Vagina (tissue), 2 donors: ENCODE data around the gene KLHDC4.

Experiments
- CTCF ChIP-seq, 3 experiments: fragments of 450-650 bp in 2 of 3; fragments of 200-600 bp in 1 of 3; sonication (generic) in 1 of 3; IDR thresholded peaks; one replicate each; pipeline ENCODE4 v1.5.1; 2017 to 2019; ENCODE audit warnings: antibody characterized with exemption in 3 of 3, mild to moderate bottlenecking in 2 of 3, moderate library complexity in 2 of 3
- POLR2A ChIP-seq, 2 donors: fragments of 450-650 bp; IDR thresholded peaks; one replicate each; pipeline ENCODE4 v1.6.1; 2017; ENCODE audit warnings: antibody characterized with exemption in 2 of 2, mild to moderate bottlenecking in 2 of 2, moderate library complexity in 2 of 2

DNA sequence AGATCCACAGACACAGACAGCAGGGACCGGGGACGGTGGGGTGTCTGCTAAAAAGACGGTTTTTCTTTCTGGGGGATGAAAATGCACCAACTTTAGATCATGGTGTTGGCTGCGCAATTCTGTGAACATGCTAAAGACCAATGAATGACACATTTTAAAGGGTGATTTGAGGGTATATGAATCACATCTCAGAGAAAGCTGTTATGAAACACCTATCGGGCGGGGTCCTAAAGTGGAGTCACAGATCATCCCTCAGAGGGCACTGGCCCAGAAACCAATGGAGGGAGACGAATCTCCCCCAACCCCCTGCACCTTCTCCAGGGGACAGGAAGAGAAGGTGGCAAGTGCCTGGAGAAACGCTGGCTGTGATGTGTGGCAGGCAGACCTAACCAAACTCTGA is 26.0 kb downstream of the KLHDC4 start:
- TF ChIP-seq CTCF (IDR thresholded peaks at IDR 0.05): no peak
- TF ChIP-seq POLR2A (IDR thresholded peaks at IDR 0.05): no peak
